Measurements from ENCODE around the gene F10.
"Not testable (repeated sequence)": the region's sequence is repeated elsewhere in the genome, so short reads cannot be mapped to it uniquely, and the experiment has no call there.

Gene F10

DNA sequence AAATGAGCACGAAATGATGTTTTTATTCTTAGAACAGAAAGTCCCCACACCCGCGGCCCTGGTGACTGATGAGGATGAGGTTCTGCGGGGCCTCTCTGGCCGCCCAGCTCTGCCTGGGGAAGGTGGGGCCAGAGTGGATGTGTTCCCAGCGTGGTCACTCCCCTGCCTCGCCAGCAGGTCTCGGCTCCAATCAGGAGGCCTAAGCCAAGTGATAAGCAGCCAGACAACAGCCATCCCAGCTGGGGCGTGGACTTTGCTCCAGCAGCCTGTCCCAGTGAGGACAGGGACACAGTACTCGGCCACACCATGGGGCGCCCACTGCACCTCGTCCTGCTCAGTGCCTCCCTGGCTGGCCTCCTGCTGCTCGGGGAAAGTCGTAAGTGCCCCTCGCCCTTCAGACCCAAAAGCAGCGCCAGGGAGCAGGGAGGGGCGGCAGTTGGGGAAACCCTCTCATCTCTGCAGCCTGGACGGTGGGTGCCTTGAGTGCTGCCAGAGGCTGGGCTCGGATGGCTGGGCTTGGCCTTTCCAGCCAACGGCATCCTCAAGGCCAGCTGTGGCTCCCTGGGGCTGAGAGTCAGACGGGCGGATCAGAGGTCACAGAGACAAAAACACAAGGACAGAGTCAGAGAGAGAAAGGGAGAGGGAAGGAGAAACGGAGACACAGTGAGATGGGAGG, at the start of gene F10:
Gene F10, plus strand, starts transcription at position 250 of the 676 bp plus-strand sequence. Its CDS starts 57 bp downstream, at position 307.
- no peak for FAIRE-seq

DNA sequence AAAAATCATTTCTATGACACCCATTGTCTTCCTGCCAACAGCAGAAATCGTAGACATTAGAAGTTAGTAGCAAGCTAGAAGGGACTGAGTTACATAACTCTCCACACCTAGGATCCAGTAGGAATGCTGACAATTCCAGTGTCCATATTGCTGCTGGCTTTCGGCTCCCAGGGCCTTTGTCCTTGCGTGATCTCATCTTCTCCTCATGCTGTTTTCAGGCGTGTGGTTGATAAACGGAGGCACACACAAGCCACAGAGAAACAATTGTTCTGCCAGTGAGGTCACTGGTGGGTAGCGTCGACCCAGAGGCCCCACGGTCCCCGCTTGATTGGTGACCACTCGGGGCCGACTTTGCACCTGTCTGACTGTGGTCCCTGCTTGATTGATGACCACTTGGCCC, 48.7 kb upstream of the F10 start:
- no peak for FAIRE-seq

GRCh38 chr13:113074401-113074800, 48.2 kb upstream of the F10 start:
- FAIRE-seq, result no peak

DNA sequence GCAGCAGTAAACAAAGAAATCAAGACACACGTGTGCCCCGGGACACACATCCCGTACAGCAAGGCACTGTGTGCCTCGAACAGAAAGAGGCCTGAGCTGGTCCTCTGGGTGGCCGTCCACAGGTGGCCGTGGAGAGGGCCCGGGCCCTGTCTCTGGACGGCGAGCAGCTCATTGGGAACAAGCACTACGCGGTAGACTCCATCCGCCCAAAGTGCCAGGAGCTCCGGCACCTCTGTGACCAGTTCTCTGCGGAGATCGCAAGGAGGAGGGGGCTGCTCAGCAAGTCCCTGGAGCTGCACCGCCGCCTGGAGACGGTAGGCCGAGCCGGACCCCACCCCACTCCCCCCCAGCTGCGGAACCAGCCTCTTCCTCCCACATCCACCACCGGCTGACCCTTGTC, 47.7 kb upstream of the F10 start:
- FAIRE-seq, result no peak

- FAIRE-seq, result no peak
These were observed 46.9 kb upstream of the F10 start for GRCh38 chr13:113075711-113076110.

- no peak for FAIRE-seq
These were observed 45.8 kb upstream of the F10 start for GRCh38 chr13:113076681-113077401.

GRCh38 chr13:113077566-113077952, 45.0 kb upstream of the F10 start:
- FAIRE-seq, result no peak

GRCh38 chr13:113077953-113078901, 44.4 kb upstream of the F10 start:
- FAIRE-seq, result no peak

- FAIRE-seq, result no peak
These were observed 43.5 kb upstream of the F10 start for GRCh38 chr13:113078902-113079780.

DNA sequence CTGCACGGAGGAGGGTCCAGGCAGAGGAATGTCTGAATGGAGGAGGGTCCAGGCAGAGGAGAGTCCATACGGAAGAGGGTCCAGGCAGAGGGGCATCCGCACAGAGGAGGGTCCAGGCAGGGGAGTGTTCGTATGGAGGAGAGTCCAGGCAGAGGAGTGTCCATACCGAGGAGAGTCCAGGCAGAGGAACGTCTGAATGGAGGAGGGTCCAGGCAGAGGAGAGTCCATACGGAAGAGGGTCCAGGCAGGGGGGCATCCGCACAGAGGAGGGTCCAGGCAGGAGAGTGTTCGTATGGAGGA, 42.9 kb upstream of the F10 start:
- FAIRE-seq, result not testable (repeated sequence)

DNA sequence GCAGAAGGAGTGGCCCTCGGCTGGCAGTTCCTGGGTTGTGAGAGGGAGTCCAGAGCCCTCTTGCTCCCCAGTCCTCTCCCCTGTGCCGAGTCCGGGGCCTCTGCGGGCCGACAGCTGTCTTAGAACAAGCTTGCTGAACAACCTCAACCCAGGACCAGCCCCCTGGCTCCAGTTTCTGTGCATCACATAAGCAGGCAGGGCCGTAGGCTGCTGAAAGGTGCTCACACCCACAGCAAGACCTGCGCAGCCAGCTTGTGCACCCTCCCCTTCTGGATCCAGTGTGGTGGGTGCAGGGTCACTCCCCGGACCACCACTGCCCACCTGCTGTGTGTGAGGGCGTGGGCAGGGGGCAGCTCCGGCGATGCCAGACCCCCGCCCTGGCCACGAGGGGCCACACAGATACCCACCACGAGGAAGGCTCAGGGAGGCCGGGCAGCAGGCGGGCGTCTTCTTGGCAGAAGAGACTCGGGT, 42.2 kb upstream of the F10 start:
- FAIRE-seq, result no peak

DNA sequence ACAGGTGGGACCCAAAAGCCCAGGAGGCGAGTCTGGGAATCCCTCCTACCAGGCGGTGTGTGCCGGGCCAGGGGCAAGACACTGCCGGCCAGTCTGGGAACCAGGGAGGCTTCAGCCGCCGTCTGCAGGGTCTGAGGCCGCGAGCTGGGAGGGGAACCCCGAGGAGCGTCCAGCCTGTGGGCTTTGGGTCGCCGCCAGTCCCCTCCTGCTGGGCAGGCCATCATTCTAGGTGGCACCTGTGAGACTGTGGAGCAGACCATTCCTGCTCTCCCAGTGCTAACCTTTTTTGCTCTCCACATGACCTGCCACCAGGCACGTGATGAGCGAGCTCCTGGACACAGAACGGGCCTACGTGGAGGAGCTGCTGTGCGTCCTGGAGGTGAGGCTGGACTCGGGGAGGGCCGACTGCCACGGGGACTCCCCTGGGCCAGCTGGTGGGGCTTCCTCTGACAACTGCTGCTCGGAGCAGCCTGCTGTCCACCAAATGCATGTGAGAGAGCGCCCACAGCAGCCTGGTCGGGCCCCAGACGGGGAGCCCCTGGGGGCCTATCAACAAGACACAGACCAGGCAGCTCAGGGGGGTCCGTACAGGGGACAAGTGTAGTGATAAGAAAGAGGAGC, 41.6 kb upstream of the F10 start:
- FAIRE-seq, result no peak

GRCh38 chr13:113082198-113083021, 40.2 kb upstream of the F10 start:
- FAIRE-seq, result no peak

- FAIRE-seq, result no peak
These were observed 39.6 kb upstream of the F10 start for GRCh38 chr13:113083022-113083373.

DNA sequence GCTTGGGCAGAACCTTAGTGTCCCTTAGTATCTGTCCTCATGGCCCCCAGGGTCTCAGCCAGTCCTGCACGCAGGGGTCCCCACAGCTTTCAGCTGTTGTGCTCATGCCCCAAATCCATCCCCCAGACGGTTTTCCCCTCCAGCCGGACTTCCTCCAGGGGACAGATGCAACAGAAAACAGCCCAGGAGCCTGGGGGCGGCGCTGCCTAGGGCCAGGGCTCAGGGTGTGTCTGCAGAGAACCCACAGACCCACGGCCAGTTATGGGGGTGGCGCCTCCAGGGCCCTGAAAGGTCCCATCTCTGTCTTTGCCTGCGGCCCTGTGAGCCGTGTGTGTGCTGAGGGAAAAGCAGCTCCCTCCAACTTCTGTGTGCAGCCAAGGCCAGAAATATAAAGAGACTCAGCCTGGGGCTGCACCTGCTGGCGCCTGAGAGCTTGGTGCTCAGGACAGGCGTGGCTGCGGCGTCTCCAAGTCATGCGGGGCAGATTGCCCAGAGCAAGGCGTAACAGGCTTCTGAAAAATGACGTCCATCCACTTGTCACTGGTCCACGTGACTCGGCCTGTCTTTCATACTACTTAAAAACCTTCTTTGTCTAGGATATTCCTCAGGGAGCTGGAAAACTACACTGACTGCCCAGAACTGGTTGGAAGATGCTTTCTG, 39.1 kb upstream of the F10 start:
- FAIRE-seq, result no peak

DNA sequence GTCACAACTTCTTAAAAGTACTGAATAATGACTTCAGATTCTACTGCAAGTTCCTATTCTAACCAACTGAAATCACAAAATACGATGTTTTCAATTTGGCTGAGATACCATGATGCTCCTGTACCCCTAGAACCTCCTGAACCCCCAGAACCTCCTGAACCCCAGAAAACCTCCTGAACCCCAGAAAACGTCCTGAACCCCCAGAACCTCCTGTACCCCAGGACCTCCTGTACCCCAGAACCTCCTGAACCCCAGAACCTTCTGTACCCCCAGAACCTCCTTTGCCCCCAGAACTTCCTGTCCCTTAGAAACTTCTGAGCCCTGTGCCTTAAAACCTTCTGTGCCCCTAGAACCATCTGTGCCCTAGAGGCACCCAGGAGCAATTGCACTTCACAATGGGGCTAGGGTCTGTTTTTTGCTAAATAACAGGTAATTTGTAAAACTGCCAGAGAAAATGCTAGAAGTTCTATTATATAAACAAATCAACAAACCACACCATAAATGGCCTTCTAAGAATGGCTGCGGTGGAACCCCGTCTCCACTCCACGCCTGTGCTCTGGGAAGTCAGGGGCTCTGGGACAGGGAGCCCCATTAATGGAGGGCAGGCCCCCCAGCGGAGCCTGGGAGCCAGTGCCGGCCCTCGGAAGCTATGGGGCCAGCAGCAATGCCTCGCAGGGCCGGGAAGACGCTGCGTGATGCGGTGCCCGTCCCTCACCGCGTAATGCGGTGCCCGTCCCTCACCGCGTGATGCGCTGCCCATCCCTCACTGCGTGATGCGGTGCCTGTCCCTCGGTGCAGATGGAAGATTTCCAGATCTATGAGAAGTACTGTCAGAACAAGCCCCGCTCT, 38.3 kb upstream of the F10 start:
- FAIRE-seq, result no peak

GRCh38 chr13:113084943-113085540, 37.6 kb upstream of the F10 start:
- no peak for FAIRE-seq

DNA sequence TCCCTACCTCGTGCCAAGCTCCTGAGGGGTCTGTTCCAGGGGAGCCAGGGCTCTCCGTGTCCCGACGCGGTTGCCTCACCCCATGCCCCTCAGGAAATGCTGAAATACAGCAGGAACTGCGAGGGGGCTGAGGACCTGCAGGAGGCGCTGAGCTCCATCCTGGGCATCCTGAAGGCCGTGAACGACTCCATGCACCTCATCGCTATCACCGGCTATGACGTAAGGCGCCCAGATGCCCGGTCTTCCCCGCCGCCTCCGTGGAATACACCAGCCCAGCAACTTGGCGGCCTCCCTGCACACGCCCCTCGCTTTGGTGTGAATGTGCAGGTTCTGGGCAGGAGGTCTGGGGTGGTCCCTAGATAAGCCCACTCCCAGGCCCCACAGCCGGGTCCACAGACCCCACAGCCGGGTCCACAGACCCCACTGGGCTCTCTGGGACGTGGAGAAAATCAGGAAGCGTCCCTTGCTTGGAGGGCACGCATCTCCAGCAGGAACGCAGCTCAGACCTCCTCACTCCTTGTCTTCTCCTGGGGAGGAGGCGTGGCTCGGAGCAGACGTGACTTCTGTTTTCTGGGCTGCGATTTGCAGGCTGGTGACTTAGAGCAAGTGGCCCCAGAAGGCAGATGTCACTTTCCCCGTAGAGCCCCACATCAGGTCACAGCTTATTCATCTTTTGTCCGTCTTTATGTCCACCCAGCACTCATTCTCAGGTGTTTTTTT, 36.4 kb upstream of the F10 start:
- no peak for FAIRE-seq

Measured in A204.1 (cell line).